ENCODE measurements around the gene PTPRN2.
"Not testable (repeated sequence)": the region's sequence is repeated elsewhere in the genome, so short reads cannot be mapped to it uniquely, and the experiment has no call there.

The PTPRN2 gene

GRCh38 chr7:158550394-158550700 lies 37.3 kb downstream of the PTPRN2 start:
- DNase-seq: no peak

GRCh38 chr7:158549616-158550393 lies 37.8 kb downstream of the PTPRN2 start:
- DNase-seq: no peak

GRCh38 chr7:158549176-158549615 lies 38.4 kb downstream of the PTPRN2 start:
- no peak for DNase-seq

- DNase-seq: no peak
Measured at GRCh38 chr7:158548726-158549125, 38.9 kb downstream of the PTPRN2 start.

GRCh38 chr7:158547817-158548216 lies 39.8 kb downstream of the PTPRN2 start:
- no peak for DNase-seq

- no peak for DNase-seq
Measured at GRCh38 chr7:158546626-158547025, 41.0 kb downstream of the PTPRN2 start.

- DNase-seq: no peak
Measured at GRCh38 chr7:158546214-158546613, 41.4 kb downstream of the PTPRN2 start.

- DNase-seq: no peak
Measured at GRCh38 chr7:158544708-158545107, 42.9 kb downstream of the PTPRN2 start.

- no peak for DNase-seq
Measured at GRCh38 chr7:158543840-158544239, 43.8 kb downstream of the PTPRN2 start.

GRCh38 chr7:158542651-158543566 lies 44.7 kb downstream of the PTPRN2 start:
- DNase-seq: no peak

- DNase-seq: no peak
Measured at GRCh38 chr7:158541346-158542010, 46.1 kb downstream of the PTPRN2 start.

- DNase-seq: no peak
Measured at GRCh38 chr7:158539711-158540146, 47.9 kb downstream of the PTPRN2 start.

- no peak for DNase-seq
Measured at GRCh38 chr7:158538156-158538946, 49.3 kb downstream of the PTPRN2 start.

GRCh38 chr7:158537516-158537882 lies 50.1 kb downstream of the PTPRN2 start:
- DNase-seq: no peak

- DNase-seq: no peak
Measured at GRCh38 chr7:158536871-158537515, 50.6 kb downstream of the PTPRN2 start.

- no peak for DNase-seq
Measured at GRCh38 chr7:158535079-158535478, 52.5 kb downstream of the PTPRN2 start.

- DNase-seq: no peak
Measured at GRCh38 chr7:158534598-158534997, 53.0 kb downstream of the PTPRN2 start.

GRCh38 chr7:158534134-158534515 lies 53.5 kb downstream of the PTPRN2 start:
- not testable (repeated sequence) for DNase-seq

- no peak for DNase-seq
Measured at GRCh38 chr7:158533386-158534133, 54.1 kb downstream of the PTPRN2 start.

GRCh38 chr7:158532093-158532627 lies 55.5 kb downstream of the PTPRN2 start:
- DNase-seq: no peak

- no peak for DNase-seq
Measured at GRCh38 chr7:158531661-158532060, 56.0 kb downstream of the PTPRN2 start.

All from activated CD4-positive, CD25-positive, alpha-beta regulatory T cell (primary cell).